RWPE2 (cell line): ENCODE data around the gene PDE2A.

Source experiments
- ATAC-seq: fragments of 200-7000 bp; cut with Tn5 transposase; 3 replicates; pipeline ENCODE4 v1.9.1; 2021; ENCODE audit warnings: low read depth
- DNase-seq: peaks from one replicate; pipeline ENCODE4 v3.0.0-alpha.2; 2020; ENCODE audit warnings: low spot score
- H3K27ac ChIP-seq: fragments of 450-650 bp; 2 replicates; pipeline ENCODE4 v1.5.1; 2017; ENCODE audit warnings: mild to moderate bottlenecking; ENCODE audit not compliant: poor library complexity, severe bottlenecking
- H3K27me3 ChIP-seq: fragments of 250-450 bp; sonication (Bioruptor Pico); 2 replicates; pipeline ENCODE4 v1.5.1; 2021; ENCODE audit warnings: mild to moderate bottlenecking, moderate library complexity; ENCODE audit not compliant: insufficient read depth, poor library complexity, severe bottlenecking
- H3K36me3 ChIP-seq: fragments of 250-450 bp; sonication (Bioruptor Pico); 2 replicates; pipeline ENCODE4 v1.5.1; 2020; ENCODE audit warnings: low read depth, mild to moderate bottlenecking, moderate library complexity
- H3K4me1 ChIP-seq: fragments of 250-450 bp; sonication (Bioruptor Pico); 2 replicates; pipeline ENCODE4 v1.5.1; 2021; ENCODE audit warnings: mild to moderate bottlenecking, moderate library complexity; ENCODE audit not compliant: insufficient read depth, poor library complexity, severe bottlenecking
- H3K4me3 ChIP-seq: fragments of 250-450 bp; sonication (Bioruptor Pico); 2 replicates; pipeline ENCODE4 v1.5.1; 2021; ENCODE audit warnings: mild to moderate bottlenecking, moderate library complexity; ENCODE audit not compliant: severe bottlenecking
- H3K9me3 ChIP-seq: fragments of 250-450 bp; sonication (Bioruptor Pico); 2 replicates; pipeline ENCODE4 v1.5.1; 2021; ENCODE audit warnings: mild to moderate bottlenecking, moderate library complexity; ENCODE audit not compliant: severe bottlenecking
- TF ChIP-seq, protein P1 (sequence below): fragments of 450-650 bp; IDR thresholded peaks from one replicate; pipeline ENCODE4 v1.5.1; 2017; ENCODE audit warnings: mild to moderate bottlenecking, moderate library complexity; ENCODE audit not compliant: poor library complexity, severe bottlenecking

Gene PDE2A

DNA sequence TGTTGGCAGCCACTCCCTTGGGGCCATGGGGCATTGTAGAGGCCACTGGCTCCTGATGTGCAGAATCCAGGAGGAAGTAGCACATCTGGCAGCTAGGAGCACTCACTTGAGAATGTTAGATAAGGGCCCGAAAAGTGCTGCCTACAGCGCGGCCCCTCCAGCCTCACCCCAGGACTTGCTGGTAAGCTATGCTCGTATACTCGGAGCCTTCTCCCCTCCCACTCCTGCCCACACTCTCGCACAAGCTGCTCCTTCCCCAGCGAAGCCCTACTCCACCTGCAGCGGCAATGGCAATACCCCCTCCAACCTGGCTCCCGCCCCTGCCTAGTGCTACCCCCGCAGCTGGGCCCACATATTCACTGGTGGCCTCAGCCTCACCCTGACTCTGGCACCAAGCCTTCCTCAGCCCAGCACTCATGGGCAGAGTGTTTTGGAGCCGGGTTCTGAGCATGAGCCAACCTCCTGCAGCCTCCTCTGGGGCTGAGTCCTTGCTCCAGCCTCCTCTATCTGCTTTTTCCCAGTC is 47.7 kb downstream of the PDE2A start:
- ATAC-seq: no peak
- no peak overlapping the region for H3K27ac ChIP-seq
- H3K9me3 ChIP-seq: no peaks in the 10 kb centered on the region
- no peaks in the 10 kb centered on the region for H3K27me3 ChIP-seq
- TF ChIP-seq, protein P1, sequence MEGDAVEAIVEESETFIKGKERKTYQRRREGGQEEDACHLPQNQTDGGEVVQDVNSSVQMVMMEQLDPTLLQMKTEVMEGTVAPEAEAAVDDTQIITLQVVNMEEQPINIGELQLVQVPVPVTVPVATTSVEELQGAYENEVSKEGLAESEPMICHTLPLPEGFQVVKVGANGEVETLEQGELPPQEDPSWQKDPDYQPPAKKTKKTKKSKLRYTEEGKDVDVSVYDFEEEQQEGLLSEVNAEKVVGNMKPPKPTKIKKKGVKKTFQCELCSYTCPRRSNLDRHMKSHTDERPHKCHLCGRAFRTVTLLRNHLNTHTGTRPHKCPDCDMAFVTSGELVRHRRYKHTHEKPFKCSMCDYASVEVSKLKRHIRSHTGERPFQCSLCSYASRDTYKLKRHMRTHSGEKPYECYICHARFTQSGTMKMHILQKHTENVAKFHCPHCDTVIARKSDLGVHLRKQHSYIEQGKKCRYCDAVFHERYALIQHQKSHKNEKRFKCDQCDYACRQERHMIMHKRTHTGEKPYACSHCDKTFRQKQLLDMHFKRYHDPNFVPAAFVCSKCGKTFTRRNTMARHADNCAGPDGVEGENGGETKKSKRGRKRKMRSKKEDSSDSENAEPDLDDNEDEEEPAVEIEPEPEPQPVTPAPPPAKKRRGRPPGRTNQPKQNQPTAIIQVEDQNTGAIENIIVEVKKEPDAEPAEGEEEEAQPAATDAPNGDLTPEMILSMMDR: no peak
- no peak for DNase-seq
- H3K4me3 ChIP-seq: no peak overlapping the region
- no peaks in the 10 kb centered on the region for H3K36me3 ChIP-seq
- H3K4me1 ChIP-seq: no peaks in the 10 kb centered on the region

DNA sequence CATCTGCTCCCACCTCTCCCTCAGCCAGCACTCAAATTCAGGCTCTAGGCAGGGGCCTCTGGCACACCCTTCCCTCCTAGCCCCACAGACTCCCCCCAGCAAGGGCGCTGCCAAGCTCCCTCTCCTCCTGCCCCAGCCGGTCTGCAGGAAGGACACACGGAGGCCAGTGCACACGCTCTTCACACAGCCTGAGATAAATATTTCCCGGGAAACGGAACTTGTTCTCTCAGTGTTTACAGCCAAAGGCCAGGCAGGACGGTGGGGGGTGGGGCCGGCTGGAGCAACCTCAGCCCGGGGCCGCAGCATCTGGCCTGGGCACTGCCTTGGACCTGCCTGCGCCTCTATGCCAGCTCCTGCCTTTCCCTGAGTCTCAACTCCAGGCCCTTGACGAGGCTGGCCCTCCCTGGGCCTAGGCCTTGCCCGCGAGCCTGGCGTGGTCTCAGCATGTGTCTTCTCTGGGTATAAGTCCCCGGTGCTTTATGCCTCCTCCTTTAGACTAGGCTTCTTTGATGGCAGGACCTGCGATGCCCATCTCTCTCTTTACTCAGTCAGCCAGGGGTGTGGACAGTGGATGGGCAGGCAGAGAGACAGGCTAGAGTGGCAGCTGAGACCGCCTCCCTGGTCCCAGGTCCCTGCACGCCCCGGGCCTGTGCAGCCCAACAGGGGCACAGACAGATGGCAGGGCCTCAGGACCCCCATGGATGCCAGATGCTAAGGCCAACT is 48.4 kb downstream of the PDE2A start:
- Histone ChIP-seq H3K27ac (no peak overlapping the region), H3K27me3 (no peaks in the 10 kb centered on the region), H3K4me3 (no peak overlapping the region), H3K4me1 (no peaks in the 10 kb centered on the region), H3K36me3 (no peaks in the 10 kb centered on the region), H3K9me3 (no peaks in the 10 kb centered on the region)
- TF ChIP-seq, protein P1: no peak
- ATAC-seq (no peak), DNase-seq (no peak)

DNA sequence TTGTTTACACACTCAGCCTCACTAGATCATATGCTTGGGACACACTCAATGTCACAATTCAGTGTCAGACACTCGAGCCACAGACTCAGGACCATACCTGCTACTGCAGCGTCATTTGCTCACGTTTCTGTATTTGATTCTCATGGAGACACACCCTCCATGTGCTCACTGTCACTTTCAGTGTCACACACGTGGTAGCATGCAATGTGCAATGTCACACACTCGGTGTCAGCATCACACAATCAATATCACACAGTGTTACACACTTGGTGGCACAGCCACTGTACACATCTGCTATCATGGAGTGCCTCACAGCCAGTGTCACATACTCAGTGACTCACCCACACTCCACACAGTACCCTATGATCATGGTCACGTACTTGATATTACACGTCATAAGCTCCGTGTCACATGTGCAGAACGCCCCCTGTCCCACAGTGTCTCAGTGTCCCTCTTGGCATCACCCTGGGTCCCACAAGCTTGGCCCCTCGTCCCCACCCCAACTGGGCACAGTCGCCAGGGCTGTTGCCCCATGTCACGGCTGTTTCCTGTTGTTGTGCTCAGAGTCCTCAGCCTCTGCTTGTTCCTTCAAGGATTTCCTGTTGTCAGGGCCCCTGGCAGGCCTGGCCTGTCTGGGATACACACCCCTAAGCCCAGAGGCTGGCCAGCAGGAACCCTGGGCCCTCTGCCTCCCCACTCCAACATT is 49.6 kb downstream of the PDE2A start:
- Histone ChIP-seq H3K4me1 (no peaks in the 10 kb centered on the region), H3K27ac (no peak overlapping the region), H3K9me3 (no peaks in the 10 kb centered on the region), H3K4me3 (no peak overlapping the region), H3K27me3 (no peaks in the 10 kb centered on the region), H3K36me3 (no peaks in the 10 kb centered on the region)
- ATAC-seq (no peak), DNase-seq (no peak)
- TF ChIP-seq, protein P1: no peak

DNA sequence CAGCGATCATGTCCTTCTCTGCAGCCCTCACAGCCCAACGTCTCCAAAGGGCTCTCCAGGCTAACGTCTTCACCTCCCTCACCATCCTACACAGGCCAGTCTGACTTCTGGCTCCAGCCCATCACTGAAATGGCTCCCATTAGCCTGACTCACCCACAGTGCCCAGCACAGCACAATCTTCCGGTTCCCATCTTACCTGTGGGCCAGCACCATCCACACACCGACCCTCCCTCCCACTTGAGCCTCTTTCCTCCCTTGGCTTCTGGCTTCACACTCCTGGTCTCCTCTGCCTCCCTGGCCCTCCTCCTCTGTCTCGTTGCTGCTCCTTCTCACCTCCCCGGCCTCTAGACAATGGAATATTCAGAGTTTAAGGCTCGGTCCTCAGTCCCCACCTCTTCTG is 51.2 kb downstream of the PDE2A start:
- no peak for DNase-seq
- no peak overlapping the region for H3K27ac ChIP-seq
- no peaks in the 10 kb centered on the region for H3K36me3 ChIP-seq
- H3K4me3 ChIP-seq: no peak overlapping the region
- no peaks in the 10 kb centered on the region for H3K27me3 ChIP-seq
- TF ChIP-seq, protein P1: no peak
- no peaks in the 10 kb centered on the region for H3K9me3 ChIP-seq
- no peak for ATAC-seq
- H3K4me1 ChIP-seq: no peaks in the 10 kb centered on the region
